GM13977 (cell line): Measurements from ENCODE around the gene NFIB.

Experiments used
- DNase-seq: peaks from one replicate; pipeline ENCODE4 v3.0.0; 2012; ENCODE audit warnings: low spot score
- in situ Hi-C: fragments of 300-500 bp; cut with MboI; formaldehyde crosslinking; loops from one replicate; pipeline ENCODE4 v1.12.0; 2022; ENCODE audit warnings: low sequenced_read_pairs, low pct_unique_long_range_greater_than_20kb, mixed read lengths, inconsistent platforms; ENCODE audit not compliant: unreplicated experiment
- TF ChIP-seq, protein P1 (sequence below): IDR thresholded peaks from 2 replicates; pipeline ENCODE4 v1.5.1; 2012; ENCODE audit warnings: mild to moderate bottlenecking, control low read depth; ENCODE audit not compliant: insufficient read depth; ENCODE audit errors: extremely low read depth, missing control alignments

NFIB gene

DNA sequence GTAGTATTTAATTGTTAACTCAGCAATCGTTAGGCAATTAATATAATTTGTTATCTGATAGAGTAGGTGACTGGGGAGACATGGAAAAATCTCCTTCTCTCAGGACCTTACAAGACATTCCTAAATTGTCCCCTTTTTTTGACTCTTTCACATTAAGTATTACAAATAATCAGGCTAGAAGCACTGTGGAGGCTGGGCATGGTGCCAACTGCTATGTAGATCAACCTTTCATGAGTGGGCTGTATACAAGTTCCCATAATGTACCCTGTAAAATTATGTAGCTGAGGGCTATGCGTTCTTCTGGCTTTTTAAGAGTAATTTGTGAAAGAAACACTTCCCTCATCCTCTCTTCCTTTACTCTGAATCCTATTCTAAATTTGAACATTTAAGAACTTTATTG is 140.2 kb downstream of the NFIB start:
- in situ Hi-C loops = no loop called here
- TF ChIP-seq, protein P1, sequence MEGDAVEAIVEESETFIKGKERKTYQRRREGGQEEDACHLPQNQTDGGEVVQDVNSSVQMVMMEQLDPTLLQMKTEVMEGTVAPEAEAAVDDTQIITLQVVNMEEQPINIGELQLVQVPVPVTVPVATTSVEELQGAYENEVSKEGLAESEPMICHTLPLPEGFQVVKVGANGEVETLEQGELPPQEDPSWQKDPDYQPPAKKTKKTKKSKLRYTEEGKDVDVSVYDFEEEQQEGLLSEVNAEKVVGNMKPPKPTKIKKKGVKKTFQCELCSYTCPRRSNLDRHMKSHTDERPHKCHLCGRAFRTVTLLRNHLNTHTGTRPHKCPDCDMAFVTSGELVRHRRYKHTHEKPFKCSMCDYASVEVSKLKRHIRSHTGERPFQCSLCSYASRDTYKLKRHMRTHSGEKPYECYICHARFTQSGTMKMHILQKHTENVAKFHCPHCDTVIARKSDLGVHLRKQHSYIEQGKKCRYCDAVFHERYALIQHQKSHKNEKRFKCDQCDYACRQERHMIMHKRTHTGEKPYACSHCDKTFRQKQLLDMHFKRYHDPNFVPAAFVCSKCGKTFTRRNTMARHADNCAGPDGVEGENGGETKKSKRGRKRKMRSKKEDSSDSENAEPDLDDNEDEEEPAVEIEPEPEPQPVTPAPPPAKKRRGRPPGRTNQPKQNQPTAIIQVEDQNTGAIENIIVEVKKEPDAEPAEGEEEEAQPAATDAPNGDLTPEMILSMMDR = no peak
- no peak for DNase-seq

DNA sequence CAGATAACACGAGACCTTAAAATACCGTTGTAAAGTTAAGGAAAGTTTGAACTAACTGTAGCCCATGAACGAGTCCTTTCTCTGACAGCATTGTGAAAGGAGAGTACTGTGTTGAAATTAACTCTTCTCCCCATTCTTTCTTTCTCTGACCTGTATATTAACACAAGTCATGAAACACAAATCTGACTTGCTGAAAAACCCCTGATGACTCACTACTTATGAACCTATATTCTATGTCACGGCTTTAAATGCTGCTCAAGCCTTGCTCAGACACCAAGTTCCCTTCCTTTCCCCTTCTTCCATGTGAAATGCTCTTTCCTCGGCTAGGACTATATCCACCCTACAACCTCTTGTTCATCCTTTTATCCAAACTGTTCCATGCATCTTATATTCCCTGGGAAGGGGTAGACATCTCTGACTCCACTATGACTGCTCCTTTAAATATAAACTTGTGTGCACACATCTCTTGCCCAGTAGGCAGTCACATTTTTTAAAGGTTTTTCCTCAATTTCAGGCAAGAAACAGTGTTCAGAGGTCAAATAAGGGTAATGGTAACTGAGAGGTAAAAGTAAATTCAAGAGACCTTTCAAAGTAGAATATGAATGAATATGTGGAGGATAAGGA is 142.9 kb downstream of the NFIB start:
- in situ Hi-C loops = no loop called here
- TF ChIP-seq, protein P1 = no peak
- DNase-seq = peak; percentile 4

GRCh38 chr9:14170392-14170931 is 143.5 kb downstream of the NFIB start:
- no peak for DNase-seq
- TF ChIP-seq, protein P1 = no peak
- in situ Hi-C loops = no loop called here

- DNase-seq = no peak
- in situ Hi-C loops = no loop called here
- TF ChIP-seq, protein P1 = no peak
Observed at GRCh38 chr9:14168381-14168780, 145.6 kb downstream of the NFIB start.

DNA sequence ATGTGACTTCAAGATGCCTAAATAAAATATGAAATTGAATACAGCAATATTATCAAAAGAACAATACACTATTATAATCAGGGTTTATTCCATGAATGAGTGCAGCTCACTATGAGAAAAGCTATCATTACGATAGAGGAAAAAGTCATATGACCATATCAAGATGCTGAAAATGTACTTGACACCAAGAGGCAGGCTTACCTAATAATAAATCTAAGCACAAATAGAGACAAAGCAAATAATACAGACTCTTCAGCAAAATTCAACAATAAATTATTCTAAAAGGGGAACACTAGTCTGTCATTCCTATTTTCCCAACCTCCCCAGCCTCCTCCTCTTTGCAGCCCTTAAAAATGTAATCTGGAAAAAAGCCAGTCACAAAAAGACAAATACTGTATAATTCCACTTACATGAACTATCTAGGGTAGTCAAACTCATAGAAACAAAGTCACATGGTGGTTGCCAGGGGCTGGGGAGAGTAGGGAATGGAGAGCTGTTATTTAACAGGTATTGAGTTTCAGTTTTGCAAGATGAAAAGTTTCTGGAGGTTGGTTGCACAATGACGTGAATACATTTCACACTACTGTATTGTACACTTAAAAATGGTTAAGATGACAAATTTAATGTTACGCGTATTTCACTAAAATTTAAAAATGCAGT is 148.4 kb downstream of the NFIB start:
- TF ChIP-seq, protein P1 = no peak
- no peak for DNase-seq
- in situ Hi-C loops = no loop called here

DNA sequence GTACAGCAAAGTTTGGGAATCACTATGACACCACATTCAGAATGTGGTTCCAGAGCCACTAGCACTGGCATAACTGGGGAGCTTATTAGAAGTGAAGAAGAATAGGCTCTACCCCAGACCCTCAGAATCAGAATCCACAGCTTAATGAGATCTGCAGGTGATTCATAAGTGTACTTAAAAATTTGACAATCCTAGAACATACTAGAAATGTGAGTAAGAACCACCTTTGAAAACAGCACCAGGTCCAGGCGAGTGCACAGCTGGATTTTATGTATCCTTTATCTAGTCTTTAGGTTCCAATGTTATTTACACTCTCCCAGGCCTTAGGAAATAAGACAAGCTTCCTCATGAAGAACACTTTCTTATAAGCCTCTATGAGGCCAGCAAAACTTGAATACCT is 149.0 kb downstream of the NFIB start:
- in situ Hi-C loops = no loop called here
- TF ChIP-seq, protein P1 = no peak
- DNase-seq = no peak
